Measurements from ENCODE around the gene EFHD2.
"Not testable (repeated sequence)": the region's sequence is repeated elsewhere in the genome, so short reads cannot be mapped to it uniquely, and the experiment has no call there.

Gene EFHD2

GRCh38 chr1:15427280-15427666 is 17.6 kb downstream of the EFHD2 start:
- 0 out of 2 replicates have a peak, but pooled peaks cover 8% of the 10 kb centered on the region for H3K79me2 ChIP-seq (ENCODE audit: insufficient read depth, low read length)
- H3K4me3 ChIP-seq (ENCODE audit: insufficient read depth, low read length, poor library complexity, severe bottlenecking): no peak overlapping the region
- H3K9me3 ChIP-seq (ENCODE audit: insufficient read depth, low read length): no peaks in the 10 kb centered on the region
- no peaks in the 10 kb centered on the region for H3F3A ChIP-seq (ENCODE audit: insufficient read depth)
- H3K9me2 ChIP-seq (replicated peaks; ENCODE audit: insufficient read depth, low read length): no peaks in the 10 kb centered on the region
- no peaks in the 10 kb centered on the region for H4K20me1 ChIP-seq (ENCODE audit: low read depth, low read length)
- no peak overlapping the region for H2AFZ ChIP-seq (ENCODE audit: low read depth, low read length, severe bottlenecking)
- TF ChIP-seq CTCF (IDR thresholded peaks at IDR 0.05; ENCODE audit: insufficient read depth, low read length, poor library complexity, severe bottlenecking) (no peak), EZH2phosphoT487 (conservative IDR thresholded peaks at IDR 0.05; ENCODE audit: low read length) (no peak)
- H3K4me2 ChIP-seq (ENCODE audit: low read depth, low read length, poor library complexity, severe bottlenecking): no peak overlapping the region
- H3K9ac ChIP-seq (ENCODE audit: low read length): no peak overlapping the region
- no peaks in the 10 kb centered on the region for H3K36me3 ChIP-seq (ENCODE audit: low read length)
- H3K27me3 ChIP-seq (ENCODE audit: low read length): no peaks in the 10 kb centered on the region
- H3K27ac ChIP-seq (ENCODE audit: low read depth, low read length): no peak overlapping the region

GRCh38 chr1:15428252-15428651 is 18.6 kb downstream of the EFHD2 start:
- not testable (repeated sequence) for H3F3A ChIP-seq (ENCODE audit: insufficient read depth); H3K27me3 ChIP-seq (ENCODE audit: low read length); H3K9me3 ChIP-seq (ENCODE audit: insufficient read depth, low read length); H3K36me3 ChIP-seq (ENCODE audit: low read length); H3K9me2 ChIP-seq (replicated peaks; ENCODE audit: insufficient read depth, low read length); H3K79me2 ChIP-seq (ENCODE audit: insufficient read depth, low read length); H4K20me1 ChIP-seq (ENCODE audit: low read depth, low read length); H2AFZ ChIP-seq (ENCODE audit: low read depth, low read length, severe bottlenecking); H3K27ac ChIP-seq (ENCODE audit: low read depth, low read length); H3K9ac ChIP-seq (ENCODE audit: low read length); H3K4me3 ChIP-seq (ENCODE audit: insufficient read depth, low read length, poor library complexity, severe bottlenecking); H3K4me2 ChIP-seq (ENCODE audit: low read depth, low read length, poor library complexity, severe bottlenecking)

- TF ChIP-seq CTCF (IDR thresholded peaks at IDR 0.05; ENCODE audit: insufficient read depth, low read length, poor library complexity, severe bottlenecking) (no peak), EZH2phosphoT487 (conservative IDR thresholded peaks at IDR 0.05; ENCODE audit: low read length) (no peak)
- H3K27me3 ChIP-seq (ENCODE audit: low read length): no peaks in the 10 kb centered on the region
- no peaks in the 10 kb centered on the region for H3K36me3 ChIP-seq (ENCODE audit: low read length)
- H3K9me2 ChIP-seq (replicated peaks; ENCODE audit: insufficient read depth, low read length): no peaks in the 10 kb centered on the region
- H3K4me2 ChIP-seq (ENCODE audit: low read depth, low read length, poor library complexity, severe bottlenecking): no peak overlapping the region
- H3K9ac ChIP-seq (ENCODE audit: low read length): no peak overlapping the region
- no peaks in the 10 kb centered on the region for H3K79me2 ChIP-seq (ENCODE audit: insufficient read depth, low read length)
- H4K20me1 ChIP-seq (ENCODE audit: low read depth, low read length): no peaks in the 10 kb centered on the region
- no peak overlapping the region for H3K4me3 ChIP-seq (ENCODE audit: insufficient read depth, low read length, poor library complexity, severe bottlenecking)
- no peak overlapping the region for H2AFZ ChIP-seq (ENCODE audit: low read depth, low read length, severe bottlenecking)
- no peaks in the 10 kb centered on the region for H3F3A ChIP-seq (ENCODE audit: insufficient read depth)
- H3K9me3 ChIP-seq (ENCODE audit: insufficient read depth, low read length): no peaks in the 10 kb centered on the region
- no peak overlapping the region for H3K27ac ChIP-seq (ENCODE audit: low read depth, low read length)
Observed at GRCh38 chr1:15428815-15429435, 19.2 kb downstream of the EFHD2 start.

GRCh38 chr1:15429701-15430149 is 20.0 kb downstream of the EFHD2 start:
- H3K27me3 ChIP-seq (ENCODE audit: low read length): no peaks in the 10 kb centered on the region
- no peak overlapping the region for H3K4me3 ChIP-seq (ENCODE audit: insufficient read depth, low read length, poor library complexity, severe bottlenecking)
- H3K4me2 ChIP-seq (ENCODE audit: low read depth, low read length, poor library complexity, severe bottlenecking): no peak overlapping the region
- H3F3A ChIP-seq (ENCODE audit: insufficient read depth): no peaks in the 10 kb centered on the region
- no peaks in the 10 kb centered on the region for H3K36me3 ChIP-seq (ENCODE audit: low read length)
- no peak overlapping the region for H3K27ac ChIP-seq (ENCODE audit: low read depth, low read length)
- no peaks in the 10 kb centered on the region for H3K79me2 ChIP-seq (ENCODE audit: insufficient read depth, low read length)
- no peak overlapping the region for H3K9ac ChIP-seq (ENCODE audit: low read length)
- H3K9me3 ChIP-seq (ENCODE audit: insufficient read depth, low read length): no peaks in the 10 kb centered on the region
- no peak overlapping the region for H2AFZ ChIP-seq (ENCODE audit: low read depth, low read length, severe bottlenecking)
- H3K9me2 ChIP-seq (replicated peaks; ENCODE audit: insufficient read depth, low read length): no peaks in the 10 kb centered on the region
- TF ChIP-seq CTCF (IDR thresholded peaks at IDR 0.05; ENCODE audit: insufficient read depth, low read length, poor library complexity, severe bottlenecking) (no peak), EZH2phosphoT487 (conservative IDR thresholded peaks at IDR 0.05; ENCODE audit: low read length) (no peak)
- H4K20me1 ChIP-seq (ENCODE audit: low read depth, low read length): no peaks in the 10 kb centered on the region
